Cortex of kidney (tissue), 1 donor: Measurements from ENCODE around the gene RDH11.
A peak's percentile ranks its signal among the peaks of the same experiment; 100 is the strongest.
"Not testable (repeated sequence)": the region's sequence is repeated elsewhere in the genome, so short reads cannot be mapped to it uniquely, and the experiment has no call there.

Experiments used
- DNase-seq: peaks from one replicate; lab custom pipeline; 2025; lab: John Stamatoyannopoulos, UW

The RDH11 gene

GRCh38 chr14:67695394-67695949 lies at the start of gene RDH11:
TSS of gene RDH11 (minus strand) at chr14:67695764. CDS start at chr14:67695703, 61 bp downstream.
- peak; percentile 16 for DNase-seq

GRCh38 chr14:67744046-67744445 lies 48.5 kb upstream of the RDH11 start:
- DNase-seq: no peak

GRCh38 chr14:67738740-67739504 lies 43.4 kb upstream of the RDH11 start:
- no peak for DNase-seq

GRCh38 chr14:67736771-67737170 lies 41.2 kb upstream of the RDH11 start:
- DNase-seq: no peak

GRCh38 chr14:67735336-67736147 lies 40.0 kb upstream of the RDH11 start:
- no peak for DNase-seq

GRCh38 chr14:67734675-67735074 lies 39.1 kb upstream of the RDH11 start:
- no peak for DNase-seq

GRCh38 chr14:67733616-67734015 lies 38.1 kb upstream of the RDH11 start:
- no peak for DNase-seq

GRCh38 chr14:67729072-67729885 lies 33.7 kb upstream of the RDH11 start:
- no peak for DNase-seq

- DNase-seq: no peak
Observed at GRCh38 chr14:67728258-67728657, 32.7 kb upstream of the RDH11 start.

GRCh38 chr14:67727361-67727760 lies 31.8 kb upstream of the RDH11 start:
- no peak for DNase-seq

GRCh38 chr14:67725171-67725570 lies 29.6 kb upstream of the RDH11 start:
- no peak for DNase-seq

- DNase-seq: no peak
Observed at GRCh38 chr14:67722293-67722692, 26.7 kb upstream of the RDH11 start.

GRCh38 chr14:67721875-67722274 lies 26.3 kb upstream of the RDH11 start:
- no peak for DNase-seq

GRCh38 chr14:67719866-67720265 lies 24.3 kb upstream of the RDH11 start:
- DNase-seq: no peak

- DNase-seq: not testable (repeated sequence)
Observed at GRCh38 chr14:67719385-67719784, 23.8 kb upstream of the RDH11 start.

- no peak for DNase-seq
Observed at GRCh38 chr14:67718265-67718664, 22.7 kb upstream of the RDH11 start.

- DNase-seq: no peak
Observed at GRCh38 chr14:67717048-67717447, 21.5 kb upstream of the RDH11 start.

- DNase-seq: no peak
Observed at GRCh38 chr14:67710209-67710608, 14.6 kb upstream of the RDH11 start.

- DNase-seq: not testable (repeated sequence)
Observed at GRCh38 chr14:67709796-67710195, 14.2 kb upstream of the RDH11 start.

GRCh38 chr14:67709346-67709745 lies 13.8 kb upstream of the RDH11 start:
- DNase-seq: not testable (repeated sequence)

- no peak for DNase-seq
Observed at GRCh38 chr14:67705211-67705610, 9.6 kb upstream of the RDH11 start.

GRCh38 chr14:67704484-67705089 lies 9.0 kb upstream of the RDH11 start:
- DNase-seq: no peak
